ENCODE results near the gene CELSR1. TPM values are rescaled to one million over a fixed set of nuclear protein-coding genes. Genes with fewer than 3 reads are reported as not detected.

CELSR1 gene
- polyA plus RNA-seq, 1 experiment = 1.0 TPM

DNA sequence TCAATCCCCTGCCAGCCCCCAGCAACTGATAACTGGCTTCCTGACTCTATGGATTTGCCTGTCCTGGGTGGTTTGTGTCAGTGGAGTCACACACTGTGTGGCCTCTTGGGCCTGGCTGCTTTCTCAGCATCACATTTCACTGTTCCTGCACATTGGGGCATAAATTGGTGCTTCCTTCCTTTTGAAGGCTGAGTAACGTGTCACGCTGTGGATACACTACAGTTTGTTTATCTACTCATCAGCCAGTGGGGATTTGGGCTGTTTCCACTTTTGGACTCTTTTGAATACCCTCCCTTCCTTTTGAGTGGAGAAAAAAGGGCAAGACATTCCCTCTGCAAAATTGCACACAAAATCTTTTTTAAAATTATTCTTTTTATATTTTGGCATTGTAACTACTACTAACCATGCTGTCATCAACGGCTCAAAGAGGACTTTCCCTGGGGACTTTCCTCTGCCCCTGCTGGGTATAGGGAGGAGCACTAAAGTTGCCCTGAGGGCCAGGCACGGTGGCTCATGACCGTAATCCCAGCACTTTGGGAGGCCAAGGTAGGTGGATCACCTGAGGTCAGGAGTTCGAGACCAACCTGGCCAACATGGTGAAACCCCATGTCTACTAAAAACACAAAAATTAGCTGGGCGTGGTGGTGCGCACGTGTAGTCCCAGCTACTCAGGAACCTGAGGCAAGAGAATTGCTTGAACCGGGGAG lies 7.8 kb upstream of the CELSR1 start:
- TF ChIP-seq, protein P1, sequence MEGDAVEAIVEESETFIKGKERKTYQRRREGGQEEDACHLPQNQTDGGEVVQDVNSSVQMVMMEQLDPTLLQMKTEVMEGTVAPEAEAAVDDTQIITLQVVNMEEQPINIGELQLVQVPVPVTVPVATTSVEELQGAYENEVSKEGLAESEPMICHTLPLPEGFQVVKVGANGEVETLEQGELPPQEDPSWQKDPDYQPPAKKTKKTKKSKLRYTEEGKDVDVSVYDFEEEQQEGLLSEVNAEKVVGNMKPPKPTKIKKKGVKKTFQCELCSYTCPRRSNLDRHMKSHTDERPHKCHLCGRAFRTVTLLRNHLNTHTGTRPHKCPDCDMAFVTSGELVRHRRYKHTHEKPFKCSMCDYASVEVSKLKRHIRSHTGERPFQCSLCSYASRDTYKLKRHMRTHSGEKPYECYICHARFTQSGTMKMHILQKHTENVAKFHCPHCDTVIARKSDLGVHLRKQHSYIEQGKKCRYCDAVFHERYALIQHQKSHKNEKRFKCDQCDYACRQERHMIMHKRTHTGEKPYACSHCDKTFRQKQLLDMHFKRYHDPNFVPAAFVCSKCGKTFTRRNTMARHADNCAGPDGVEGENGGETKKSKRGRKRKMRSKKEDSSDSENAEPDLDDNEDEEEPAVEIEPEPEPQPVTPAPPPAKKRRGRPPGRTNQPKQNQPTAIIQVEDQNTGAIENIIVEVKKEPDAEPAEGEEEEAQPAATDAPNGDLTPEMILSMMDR (IDR thresholded peaks at IDR 0.05; ENCODE audit: insufficient read depth, low read depth, low read length) = no peak
- Histone ChIP-seq H3K4me3 (ENCODE audit: low read depth, low read length) (no peak overlapping the region), H3K27me3 (ENCODE audit: control insufficient read depth, insufficient read depth, low read length) (no peaks in the 10 kb centered on the region), H3K36me3 (ENCODE audit: control insufficient read depth, insufficient read depth, low read length) (no peaks in the 10 kb centered on the region)
- DNase-seq (ENCODE audit: low read depth) = no peak
- ChIA-PET CTCF (interaction anchor here (0.8 to 8.8 kb wide), 4 partner anchors 176 to 191 kb away, joined by 3 to 211 read pairs (median 14); no protein-coding TSS in a partner anchor), POLR2A (no interaction called here)

DNA sequence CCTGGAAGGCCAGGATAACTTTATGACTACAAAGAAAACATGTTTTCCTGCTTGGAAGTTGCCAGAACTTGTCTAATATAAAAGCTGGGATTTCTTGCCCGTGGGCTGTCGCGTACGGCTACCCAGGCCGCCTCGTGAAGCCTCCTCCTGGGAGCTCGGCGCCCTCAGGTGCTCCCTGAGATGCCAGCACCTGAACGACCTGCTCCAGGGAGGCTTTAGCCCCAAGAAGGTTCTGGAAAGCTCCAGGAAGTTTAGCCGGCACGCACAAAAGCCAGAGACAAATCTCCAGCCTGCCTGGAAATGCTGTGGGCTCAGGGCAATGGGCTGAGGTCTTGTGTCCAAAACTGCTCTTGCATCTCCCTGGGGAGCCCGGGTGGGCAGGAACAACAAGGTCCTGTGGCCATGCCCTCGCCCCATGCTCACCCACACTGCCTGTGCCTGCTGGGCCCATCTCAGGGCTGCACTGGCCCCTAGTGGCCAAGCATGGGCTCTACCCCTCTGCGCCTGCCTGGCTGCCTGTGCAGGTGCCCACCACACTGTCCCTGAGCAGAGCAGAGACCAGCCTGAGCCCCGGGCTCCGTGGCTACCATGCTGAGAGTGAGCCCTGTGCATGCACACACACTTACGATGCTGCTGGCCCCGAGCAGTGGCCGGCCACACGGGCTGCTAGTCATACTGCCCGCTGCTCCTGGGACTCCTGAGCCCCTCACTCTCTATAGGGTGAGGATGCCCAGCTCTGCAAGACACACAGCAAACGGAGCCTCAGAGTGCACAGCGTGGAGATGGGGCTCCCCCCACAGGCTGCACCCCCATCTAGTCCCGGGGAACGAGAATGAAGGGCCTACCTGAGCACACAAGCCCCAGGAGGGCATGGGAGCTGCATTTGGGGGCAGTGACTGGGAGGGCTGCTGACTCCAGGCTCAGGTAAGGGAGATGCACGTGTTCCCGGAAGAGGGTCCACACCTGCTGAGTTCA lies 4.9 kb upstream of the CELSR1 start:
- CTCF ChIA-PET = interaction anchor here (0.6 to 8.8 kb wide), 34 partner anchors 8 to 421 kb away, joined by 3 to 211 read pairs (median 4); no protein-coding TSS in a partner anchor

DNA sequence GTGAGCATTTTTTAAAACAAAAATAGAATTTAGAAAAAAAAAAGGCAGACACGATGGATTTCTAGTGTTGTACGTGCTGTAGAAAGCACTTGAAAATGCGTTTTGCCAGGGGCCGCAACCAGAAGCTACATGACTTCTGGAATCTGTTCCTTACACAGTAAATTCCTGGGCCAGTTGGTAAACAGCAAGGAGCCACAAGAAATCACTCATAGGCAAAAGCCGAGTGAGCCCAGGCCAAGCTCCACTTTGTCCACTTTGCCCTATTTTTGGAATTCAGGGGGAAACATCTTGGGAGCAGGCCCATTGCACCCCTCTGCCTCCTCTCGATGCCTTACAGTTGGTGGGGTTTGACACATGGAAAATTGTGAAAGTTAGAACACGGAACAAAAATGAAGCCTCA lies 4.1 kb upstream of the CELSR1 start:
- H3K27me3 ChIP-seq (ENCODE audit: control insufficient read depth, insufficient read depth, low read length) = no peaks in the 10 kb centered on the region
- H3K36me3 ChIP-seq (ENCODE audit: control insufficient read depth, insufficient read depth, low read length) = no peaks in the 10 kb centered on the region
- DNase-seq (ENCODE audit: low read depth) = no peak
- ChIA-PET POLR2A (no interaction called here), CTCF (interaction anchor here (0.6 to 8.8 kb wide), 28 partner anchors 8 to 420 kb away, joined by 3 to 211 read pairs (median 5); no protein-coding TSS in a partner anchor)
- TF ChIP-seq, protein P1 (IDR thresholded peaks at IDR 0.05; ENCODE audit: insufficient read depth, low read depth, low read length) = no peak
- H3K4me3 ChIP-seq (ENCODE audit: low read depth, low read length) = no peak overlapping the region

More for the DNA sequence above, 4.9 kb upstream of the CELSR1 start:
- no peak for DNase-seq (ENCODE audit: low read depth)
- POLR2A ChIA-PET = no interaction called here
- Histone ChIP-seq H3K4me3 (ENCODE audit: low read depth, low read length) (no peak overlapping the region), H3K36me3 (ENCODE audit: control insufficient read depth, insufficient read depth, low read length) (no peaks in the 10 kb centered on the region), H3K27me3 (ENCODE audit: control insufficient read depth, insufficient read depth, low read length) (no peaks in the 10 kb centered on the region)
- TF ChIP-seq, protein P1 (IDR thresholded peaks at IDR 0.05; ENCODE audit: insufficient read depth, low read depth, low read length) = peak; percentile 99

DNA sequence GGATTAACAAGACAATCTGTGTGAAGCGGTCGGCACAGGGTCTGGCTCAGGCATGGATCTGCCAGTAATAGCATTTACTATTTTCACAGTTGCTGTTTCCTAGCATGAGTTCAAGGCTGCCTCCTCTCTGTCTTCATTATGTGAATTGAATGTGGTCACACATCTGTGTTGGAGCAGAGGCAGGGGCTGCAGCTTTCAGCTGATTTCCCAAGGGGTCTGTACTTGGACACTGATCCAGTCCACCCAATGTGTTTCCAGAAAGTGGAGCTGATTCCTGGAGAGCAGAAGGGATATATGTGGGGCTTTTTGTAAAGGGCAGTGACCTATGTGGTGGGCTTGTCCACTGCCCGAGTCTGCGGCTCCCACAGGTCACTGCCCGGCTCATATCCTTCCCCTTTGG lies 3.5 kb upstream of the CELSR1 start:
- Histone ChIP-seq H3K4me3 (ENCODE audit: low read depth, low read length) (no peak overlapping the region), H3K27me3 (ENCODE audit: control insufficient read depth, insufficient read depth, low read length) (no peaks in the 10 kb centered on the region), H3K36me3 (ENCODE audit: control insufficient read depth, insufficient read depth, low read length) (no peaks in the 10 kb centered on the region)
- TF ChIP-seq, protein P1 (IDR thresholded peaks at IDR 0.05; ENCODE audit: insufficient read depth, low read depth, low read length) = no peak
- POLR2A ChIA-PET = no interaction called here
- DNase-seq (ENCODE audit: low read depth) = no peak
- CTCF ChIA-PET = interaction anchor here (1.7 to 8.8 kb wide), 4 partner anchors 151 to 185 kb away, joined by 7 to 211 read pairs (median 21); no protein-coding TSS in a partner anchor

DNA sequence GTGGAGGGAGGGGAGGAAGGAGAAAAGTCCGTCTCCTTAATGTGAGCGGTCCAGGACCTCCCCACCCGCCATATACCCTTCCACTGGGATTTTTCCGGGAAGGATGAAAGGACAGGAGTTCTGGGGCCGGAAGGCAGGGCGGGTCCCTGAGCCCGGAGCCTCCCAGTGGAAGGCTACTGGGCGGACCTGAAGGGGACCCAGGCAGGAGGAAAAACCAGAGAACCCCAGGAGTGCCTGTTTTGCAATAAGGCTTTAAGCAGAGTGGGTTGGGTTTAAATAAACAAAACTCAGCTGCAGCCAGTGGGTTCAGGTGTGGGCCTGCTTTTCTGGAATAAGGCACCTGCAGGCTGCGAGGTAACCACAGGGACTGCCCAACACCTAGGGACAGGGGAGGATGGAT lies 1.7 kb upstream of the CELSR1 start:
- Histone ChIP-seq H3K27me3 (ENCODE audit: control insufficient read depth, insufficient read depth, low read length) (no peaks in the 10 kb centered on the region), H3K36me3 (ENCODE audit: control insufficient read depth, insufficient read depth, low read length) (no peaks in the 10 kb centered on the region), H3K4me3 (ENCODE audit: low read depth, low read length) (no peak overlapping the region; the same call in 1 of the 2 replicates)
- TF ChIP-seq, protein P1 (IDR thresholded peaks at IDR 0.05; ENCODE audit: insufficient read depth, low read depth, low read length) = no peak
- CTCF ChIA-PET = interaction anchor here (1.9 to 8.8 kb wide), 3 partner anchors 9 to 183 kb away, joined by 6 to 211 read pairs (median 6); no protein-coding TSS in a partner anchor
- no peak for DNase-seq (ENCODE audit: low read depth)
- POLR2A ChIA-PET = no interaction called here
